ENCODE data around the gene SYNJ2. TPM values are rescaled to one million over a fixed set of nuclear protein-coding genes. Genes with fewer than 3 reads are reported as not detected.

Gene SYNJ2
- total RNA-seq, 1 donor from 2014 or later, result 4.5 TPM

DNA sequence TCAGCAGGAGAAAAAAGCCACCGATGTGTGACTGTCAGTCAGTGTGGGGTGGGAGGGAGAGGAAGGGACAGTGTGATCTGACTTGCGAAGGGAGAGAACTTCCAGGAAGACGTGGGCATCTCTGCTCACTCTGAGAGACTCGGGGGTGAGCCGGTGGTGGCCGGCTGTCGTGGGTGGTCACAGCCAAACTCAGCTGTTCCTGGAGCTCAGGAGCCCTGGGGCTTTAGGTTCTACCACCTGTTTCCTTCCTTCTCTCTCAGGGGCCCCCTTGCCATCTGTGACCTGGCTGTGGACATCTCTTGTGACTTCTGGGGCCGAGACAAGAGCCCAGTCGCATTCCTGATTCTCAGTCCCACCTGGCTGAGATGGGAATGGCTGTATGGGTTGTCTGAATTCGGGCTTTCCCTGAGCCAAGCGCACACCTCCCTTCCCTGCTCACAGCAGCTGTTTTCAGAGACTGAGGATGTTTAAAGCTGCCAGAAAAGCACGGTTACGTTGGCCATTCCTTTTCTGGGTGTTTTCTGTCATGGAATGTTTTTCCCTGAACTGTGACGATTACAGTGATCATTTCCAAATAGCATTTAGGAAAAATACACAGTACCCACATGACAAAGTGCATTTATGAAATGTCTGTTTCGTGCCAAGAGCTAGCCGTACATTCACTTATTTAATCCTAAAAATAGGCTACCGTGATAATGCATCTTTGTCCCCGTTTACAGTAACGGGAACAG lies 36.5 kb downstream of the SYNJ2 start:
- Histone ChIP-seq H3K27ac (no peak overlapping the region), H3K9me3 (no peaks in the 10 kb centered on the region), H3K4me3 (no peak overlapping the region), H3K36me3 (no peaks in the 10 kb centered on the region), H3K4me1 (peaks cover 9% of the 10 kb centered on the region), H3K27me3 (ENCODE audit: low read depth) (no peaks in the 10 kb centered on the region)
- intact Hi-C loops (cut with DNase I), result no loop called here
- no peak for TF ChIP-seq CTCF (IDR thresholded peaks at IDR 0.05)
- no peak for ATAC-seq
- peak; percentile 20 for DNase-seq

GRCh38 chr6:158018851-158019361 lies 37.2 kb downstream of the SYNJ2 start:
- Histone ChIP-seq H3K27ac (no peak overlapping the region), H3K27me3 (ENCODE audit: low read depth) (no peaks in the 10 kb centered on the region)
- intact Hi-C loops (cut with DNase I), result no loop called here

DNA sequence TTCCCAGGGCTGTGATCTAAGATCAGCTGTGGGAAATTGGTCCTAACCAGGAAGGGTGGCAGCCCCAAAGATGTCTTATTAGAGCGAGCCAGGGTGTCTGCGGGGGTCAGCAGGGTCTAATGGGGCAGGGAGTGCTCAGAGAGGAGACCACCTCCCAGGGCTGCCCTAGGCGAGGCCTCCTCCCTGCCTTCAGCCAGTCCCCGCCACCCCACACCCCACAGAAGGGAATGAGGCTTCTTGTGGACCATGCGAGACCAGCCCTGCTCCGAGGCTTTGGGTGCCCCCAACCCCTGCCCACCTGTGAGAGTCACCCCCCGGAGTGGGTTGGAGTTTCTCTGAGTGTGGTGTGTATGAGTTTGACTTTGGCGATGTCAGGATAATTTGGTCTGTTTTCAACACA lies 37.8 kb downstream of the SYNJ2 start:
- Histone ChIP-seq H3K4me1 (peaks cover 9% of the 10 kb centered on the region), H3K27me3 (ENCODE audit: low read depth) (no peaks in the 10 kb centered on the region), H3K9me3 (no peaks in the 10 kb centered on the region), H3K27ac (no peak overlapping the region), H3K4me3 (no peak overlapping the region), H3K36me3 (no peaks in the 10 kb centered on the region)
- ATAC-seq, result peak in 1 of 2 donors; percentile 11
- intact Hi-C loops (cut with DNase I), result no loop called here
- TF ChIP-seq CTCF (IDR thresholded peaks at IDR 0.05), result no peak
- peak; percentile 30 for DNase-seq

More at GRCh38 chr6:158018851-158019361, 37.2 kb downstream of the SYNJ2 start:
- Histone ChIP-seq H3K4me3 (no peak overlapping the region), H3K9me3 (no peaks in the 10 kb centered on the region), H3K4me1 (peaks cover 9% of the 10 kb centered on the region), H3K36me3 (no peaks in the 10 kb centered on the region)
- no peak for TF ChIP-seq CTCF (IDR thresholded peaks at IDR 0.05)
- ATAC-seq, result no peak
- peak; percentile 31 for DNase-seq

DNA sequence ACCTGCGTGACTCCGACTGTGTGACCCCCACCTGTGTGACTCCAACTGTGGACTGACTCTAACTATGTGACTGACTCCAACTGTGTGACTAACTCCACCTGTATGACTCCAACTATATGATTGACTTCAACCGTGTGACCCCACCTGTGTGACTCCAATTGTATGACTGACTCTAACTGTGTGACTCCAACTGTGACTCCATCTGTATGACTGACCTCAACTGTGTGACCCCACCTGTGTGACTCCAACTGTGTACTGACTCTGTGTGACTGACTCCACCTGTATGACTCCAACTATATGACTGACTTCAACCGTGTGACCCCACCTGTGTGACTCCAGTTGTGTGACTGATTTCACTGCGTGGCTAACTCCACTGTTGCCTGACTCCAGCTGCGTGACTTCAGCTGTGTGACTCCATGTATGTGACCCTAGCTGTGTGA lies 38.6 kb downstream of the SYNJ2 start:
- ATAC-seq, result no peak
- peaks cover 9% of the 10 kb centered on the region for H3K4me1 ChIP-seq
- no peaks in the 10 kb centered on the region for H3K36me3 ChIP-seq
- intact Hi-C loops (cut with DNase I), result no loop called here
- no peaks in the 10 kb centered on the region for H3K9me3 ChIP-seq
- TF ChIP-seq CTCF (IDR thresholded peaks at IDR 0.05), result no peak
- H3K27ac ChIP-seq, result no peak overlapping the region
- no peak overlapping the region for H3K4me3 ChIP-seq
- H3K27me3 ChIP-seq (ENCODE audit: low read depth), result no peaks in the 10 kb centered on the region
- DNase-seq, result peak; percentile 11

DNA sequence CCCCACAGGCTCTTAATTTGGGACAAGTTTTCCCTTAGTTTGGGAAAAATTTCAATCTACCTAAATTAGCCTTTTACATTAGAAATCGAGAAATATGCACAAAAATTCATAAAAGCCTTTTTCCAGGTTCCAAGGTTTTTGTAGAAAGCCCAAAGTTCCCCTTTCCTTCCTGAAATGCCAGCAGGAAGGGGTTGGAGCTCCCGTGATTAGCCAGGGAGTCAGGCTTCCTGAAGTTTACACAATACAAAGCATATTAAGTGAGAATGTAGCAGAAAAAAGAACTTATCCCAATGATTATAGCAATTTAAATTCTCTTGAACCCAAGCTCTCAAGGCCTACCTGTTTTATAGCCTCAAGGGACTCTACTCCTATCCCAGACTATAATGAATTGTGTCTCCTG lies 39.1 kb downstream of the SYNJ2 start:
- no peaks in the 10 kb centered on the region for H3K36me3 ChIP-seq
- H3K27ac ChIP-seq, result no peak overlapping the region
- no peak overlapping the region for H3K4me3 ChIP-seq
- no peaks in the 10 kb centered on the region for H3K27me3 ChIP-seq (ENCODE audit: low read depth)
- ATAC-seq (no peak), DNase-seq (no peak)
- intact Hi-C loops (cut with DNase I), result no loop called here
- TF ChIP-seq CTCF (IDR thresholded peaks at IDR 0.05), result no peak
- peaks cover 10% of the 10 kb centered on the region for H3K4me1 ChIP-seq
- H3K9me3 ChIP-seq, result no peaks in the 10 kb centered on the region
